GM18526 (cell line): ENCODE measurements around the gene PRDM16.

Experiments
- POLR2A ChIP-seq: IDR thresholded peaks from 3 replicates; pipeline ENCODE4 v1.6.1; 2011; ENCODE audit not compliant: insufficient read length; ENCODE audit errors: extremely low read depth

PRDM16 gene

GRCh38 chr1:3307359-3307758, 238.4 kb downstream of the PRDM16 start:
- no peak for TF ChIP-seq POLR2A

GRCh38 chr1:3308053-3308452, 239.1 kb downstream of the PRDM16 start:
- no peak for TF ChIP-seq POLR2A

- no peak for TF ChIP-seq POLR2A
Observed at GRCh38 chr1:3310718-3311400, 241.9 kb downstream of the PRDM16 start.

- TF ChIP-seq POLR2A, result no peak
Observed at GRCh38 chr1:3311711-3312110, 242.7 kb downstream of the PRDM16 start.

- TF ChIP-seq POLR2A, result no peak
Observed at GRCh38 chr1:3312310-3312897, 243.4 kb downstream of the PRDM16 start.

GRCh38 chr1:3312898-3313575, 244.0 kb downstream of the PRDM16 start:
- TF ChIP-seq POLR2A, result no peak

GRCh38 chr1:3313576-3313950, 244.6 kb downstream of the PRDM16 start:
- no peak for TF ChIP-seq POLR2A

- no peak for TF ChIP-seq POLR2A
Observed at GRCh38 chr1:3314491-3315381, 245.7 kb downstream of the PRDM16 start.

GRCh38 chr1:3315399-3316339, 246.7 kb downstream of the PRDM16 start:
- no peak for TF ChIP-seq POLR2A

- TF ChIP-seq POLR2A, result no peak
Observed at GRCh38 chr1:3316340-3316943, 247.4 kb downstream of the PRDM16 start.

GRCh38 chr1:3317456-3317855, 248.5 kb downstream of the PRDM16 start:
- no peak for TF ChIP-seq POLR2A

GRCh38 chr1:3318329-3318728, 249.3 kb downstream of the PRDM16 start:
- TF ChIP-seq POLR2A, result no peak

GRCh38 chr1:3319874-3320245, 250.9 kb downstream of the PRDM16 start:
- no peak for TF ChIP-seq POLR2A
